Frontal cortex (tissue), 4 donors: Measurements from ENCODE around the gene LMTK2. TPM values are rescaled to one million over a fixed set of nuclear protein-coding genes. Genes with fewer than 3 reads are reported as not detected.

Experiments
- DNase-seq, 2 donors: peaks; one replicate each; pipeline ENCODE4 v3.0.0; 2012; ENCODE audit warnings: low spot score in 2 of 2
- FAIRE-seq: peaks from 2 replicates; lab custom pipeline; 2012; peaks lifted over from hg19 to GRCh38; lab: Jason Lieb, UNC
- total RNA-seq: library from RNA; depleted of rRNA; stranded (reverse); fragments of >200 nt; gene quantifications from one replicate; pipeline ENCODE4 v1.2.3, GENCODE V29; 2014
- donor health status: control.
- donor health status: control.
- donor health status: control.

The LMTK2 gene
- total RNA-seq, 1 donor from 2014 or later, result 37.1 TPM

DNA sequence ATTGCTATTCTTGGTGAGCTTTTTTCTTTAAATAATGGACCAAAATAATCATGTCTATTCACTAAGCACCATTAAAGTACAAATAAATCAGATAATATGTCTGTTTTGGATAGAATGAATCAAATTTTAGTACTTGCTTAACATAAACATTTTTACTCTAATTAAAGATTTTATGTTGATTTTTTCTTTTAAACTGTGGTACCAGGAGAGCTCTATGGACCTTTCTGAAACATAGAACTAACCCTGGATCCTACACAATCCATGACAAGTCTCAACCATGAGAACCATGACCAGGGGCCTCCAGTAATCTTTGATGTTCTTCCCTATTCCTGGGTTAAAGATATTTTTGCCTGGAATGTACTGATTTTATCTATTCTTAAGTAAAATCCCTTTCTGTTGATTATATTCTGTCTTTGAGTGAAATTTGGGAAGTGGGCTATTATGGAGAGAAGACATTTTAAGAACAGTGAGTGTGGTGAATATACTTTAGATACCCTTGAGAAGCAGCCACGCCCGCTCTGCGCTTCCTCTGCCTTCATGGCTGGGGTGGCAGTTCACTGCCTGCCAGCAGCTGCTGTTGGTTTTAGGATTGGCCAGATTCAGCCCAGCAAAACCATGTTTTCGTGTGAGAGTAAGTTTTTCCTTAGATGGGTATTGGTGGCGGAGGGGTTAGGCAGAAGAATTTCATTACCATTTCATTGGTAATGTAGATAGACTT lies 62.4 kb downstream of the LMTK2 start:
- DNase-seq, result no peak
- FAIRE-seq, result no peak

DNA sequence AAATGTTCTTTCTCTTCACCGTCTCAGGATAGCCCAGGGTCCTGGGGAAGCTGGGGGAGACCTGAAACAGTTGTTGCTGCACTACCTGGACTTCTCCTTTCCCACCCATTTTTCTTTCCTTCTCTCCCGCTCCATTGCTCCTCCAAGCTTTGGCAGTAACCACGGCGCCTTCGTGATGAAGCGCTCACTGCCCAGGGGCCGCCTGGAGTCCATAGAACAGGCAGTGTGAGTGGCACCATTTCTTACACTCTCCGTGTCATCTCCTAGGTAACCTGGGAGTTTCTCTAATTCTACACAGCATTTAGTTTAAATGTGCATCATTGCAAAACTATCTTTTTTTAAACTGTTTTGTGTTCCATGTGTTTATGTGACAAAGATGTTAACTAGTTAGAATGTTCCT lies 64.3 kb downstream of the LMTK2 start:
- DNase-seq (no peak), FAIRE-seq (no peak)

DNA sequence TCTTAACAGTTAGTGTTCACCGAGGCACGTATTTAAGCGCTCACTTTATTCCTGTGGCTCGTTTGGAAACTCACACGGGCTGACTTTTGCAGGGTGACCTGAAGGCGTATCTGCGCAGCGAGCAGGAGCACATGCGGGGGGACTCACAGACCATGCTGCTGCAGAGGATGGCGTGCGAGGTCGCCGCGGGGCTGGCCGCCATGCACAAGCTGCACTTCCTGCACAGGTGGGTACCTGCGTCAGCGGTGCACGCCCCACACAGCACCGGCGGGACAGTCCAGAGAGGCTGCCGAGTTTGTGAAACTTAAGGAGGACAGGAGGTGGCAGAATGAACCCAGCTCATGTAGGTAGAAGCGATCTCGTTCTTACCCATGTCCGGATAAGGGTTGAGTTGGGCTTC lies 64.8 kb downstream of the LMTK2 start:
- DNase-seq, result no peak
- no peak for FAIRE-seq

DNA sequence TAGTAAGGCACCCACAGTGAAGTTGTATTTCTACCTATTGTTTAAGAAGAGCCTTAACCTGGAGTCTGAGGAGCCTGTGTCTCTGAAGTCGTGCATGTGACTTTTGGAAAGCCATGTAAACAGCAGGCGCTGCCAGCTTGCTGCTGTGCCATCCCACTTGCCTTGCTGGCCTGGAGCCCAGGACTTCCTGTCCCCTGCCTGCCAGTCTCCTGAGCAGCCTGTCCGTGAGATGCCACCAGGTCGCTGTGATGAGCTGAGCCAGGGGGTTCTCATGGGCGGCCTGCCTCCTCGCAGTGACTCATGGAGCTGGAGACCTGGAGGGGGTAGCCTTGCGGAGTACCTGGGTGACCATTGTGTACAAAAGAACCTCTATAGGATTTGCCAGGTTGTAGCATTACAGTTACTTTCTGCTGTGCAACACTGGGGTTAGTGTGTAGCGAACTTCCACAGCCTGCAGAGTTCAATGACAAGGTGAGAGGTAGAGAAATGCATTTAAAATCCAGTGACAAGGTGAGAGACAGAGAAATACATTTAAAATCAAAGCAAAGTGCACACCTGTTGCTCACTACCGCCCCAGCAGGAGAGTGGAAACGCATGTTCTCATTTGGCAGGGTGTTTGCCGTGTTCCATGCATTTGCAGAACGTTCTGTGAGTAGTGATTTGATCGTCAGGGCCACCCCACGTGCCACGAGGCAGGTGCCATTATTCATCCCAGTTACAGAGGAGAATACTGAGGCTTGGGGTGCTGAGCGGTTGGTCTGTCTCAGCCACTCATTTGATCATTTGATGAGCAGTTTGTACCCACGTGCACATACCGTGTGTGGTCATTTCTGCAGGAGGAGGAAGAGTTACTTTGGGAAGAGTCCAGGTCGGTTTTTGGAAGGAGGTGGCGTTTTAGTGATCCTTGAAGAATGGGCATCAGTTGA lies 67.9 kb downstream of the LMTK2 start:
- FAIRE-seq, result no peak
- DNase-seq, result no peak

DNA sequence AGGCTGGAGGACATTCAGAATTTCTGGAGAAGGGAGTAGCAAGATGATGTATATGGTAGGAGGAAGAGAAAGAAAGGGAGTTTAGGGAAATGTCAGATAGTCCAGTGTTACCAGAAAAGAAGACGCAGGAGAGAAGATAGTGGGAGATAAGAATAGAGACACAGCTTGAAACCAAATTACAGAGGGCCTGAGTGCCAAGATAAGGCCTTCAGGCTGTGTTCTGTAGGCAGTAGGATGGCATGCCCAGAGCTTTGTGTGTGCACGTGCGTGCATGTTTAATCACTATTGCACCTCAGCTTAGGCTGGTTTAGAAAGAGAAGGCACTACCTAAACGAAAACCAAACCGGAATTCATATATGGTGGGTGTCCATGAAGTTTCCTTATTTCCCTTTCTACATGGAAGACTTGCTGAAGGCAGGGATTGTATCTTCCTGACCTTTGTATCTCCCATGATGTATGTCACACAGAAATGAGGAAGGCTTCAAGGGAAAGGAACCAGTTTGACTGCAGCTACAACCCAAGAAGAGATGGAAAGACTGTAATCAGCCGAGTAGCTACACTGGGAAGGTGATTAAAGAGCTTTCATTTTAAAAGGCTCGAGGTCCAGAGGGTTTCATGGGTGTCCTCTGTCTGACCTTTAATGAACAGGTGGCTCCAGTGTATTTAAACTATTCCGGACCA lies 68.7 kb downstream of the LMTK2 start:
- FAIRE-seq (no peak), DNase-seq (no peak)

DNA sequence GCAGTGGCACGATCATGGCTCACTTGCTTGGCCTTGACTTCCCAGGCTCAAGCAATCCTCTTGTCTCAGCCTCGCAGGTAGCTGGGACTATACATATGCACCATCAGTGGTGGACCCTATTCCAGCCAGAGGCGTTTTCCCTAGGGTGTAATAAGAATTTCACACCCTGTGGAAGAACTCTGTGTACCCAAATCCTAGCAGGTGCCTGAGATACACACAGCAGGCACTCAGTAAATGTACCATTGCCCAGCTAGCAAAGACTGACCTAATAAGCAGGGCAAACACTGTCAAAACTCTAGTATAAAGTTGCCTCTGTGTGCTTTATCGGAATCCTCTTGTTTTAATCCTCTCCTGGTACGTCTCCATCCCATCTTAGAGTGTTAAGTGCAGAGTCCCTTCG lies 70.9 kb downstream of the LMTK2 start:
- FAIRE-seq, result no peak
- no peak for DNase-seq

DNA sequence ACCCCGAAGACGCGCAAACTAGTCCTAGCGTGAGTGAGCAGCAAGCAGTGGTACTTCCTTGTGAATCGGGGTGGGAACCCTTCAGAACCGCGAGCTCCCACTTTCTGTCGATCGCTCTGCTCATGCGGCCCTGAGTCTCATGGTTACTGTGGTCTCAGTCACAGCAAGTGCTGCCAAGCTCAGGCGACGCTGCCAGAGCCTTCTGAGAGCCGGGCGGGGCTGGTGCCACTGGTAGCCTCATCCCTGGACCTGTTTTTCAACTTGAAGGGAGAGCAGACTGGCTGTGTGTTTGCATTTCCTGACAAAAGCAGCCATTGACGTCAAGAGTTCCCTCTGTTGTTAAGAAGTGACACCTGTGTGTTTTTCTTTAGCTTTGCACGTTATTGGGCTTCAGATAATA lies 71.7 kb downstream of the LMTK2 start:
- DNase-seq (no peak), FAIRE-seq (no peak)

DNA sequence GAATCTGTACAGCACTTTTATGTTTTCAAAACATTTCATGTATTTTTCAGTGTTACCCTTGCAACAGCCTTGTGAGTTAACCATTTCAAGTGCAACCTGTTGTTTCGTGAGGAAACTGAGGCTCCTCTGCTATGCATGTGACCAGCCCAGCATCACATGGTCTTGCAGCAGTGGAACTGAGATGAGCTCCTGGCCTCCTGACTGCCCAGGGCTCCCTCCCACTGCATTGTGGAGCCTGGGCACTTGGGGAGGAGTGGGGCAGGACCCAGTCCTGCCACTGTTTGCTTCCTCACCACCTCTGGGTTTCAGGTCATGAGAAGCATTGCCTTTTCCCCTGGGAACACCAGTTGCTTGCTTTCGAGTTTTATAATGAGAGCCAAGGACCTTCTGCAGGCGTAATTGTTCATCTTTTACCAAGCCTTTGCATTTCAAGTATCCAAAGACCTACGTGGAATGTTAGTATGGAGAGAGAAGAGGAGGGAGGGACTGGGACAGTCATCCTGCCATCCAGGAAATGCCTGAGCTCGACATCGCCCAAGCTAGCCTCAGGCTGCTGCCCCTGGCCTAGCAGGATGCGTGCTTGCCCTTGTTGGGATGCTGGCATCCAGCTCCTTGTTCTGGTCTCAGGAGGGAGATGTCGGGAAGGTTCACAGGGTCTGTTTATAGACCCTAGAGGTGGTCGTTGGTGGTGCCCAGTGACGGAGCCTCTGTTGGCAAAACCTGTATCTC lies 72.3 kb downstream of the LMTK2 start:
- FAIRE-seq, result no peak
- DNase-seq, result no peak

DNA sequence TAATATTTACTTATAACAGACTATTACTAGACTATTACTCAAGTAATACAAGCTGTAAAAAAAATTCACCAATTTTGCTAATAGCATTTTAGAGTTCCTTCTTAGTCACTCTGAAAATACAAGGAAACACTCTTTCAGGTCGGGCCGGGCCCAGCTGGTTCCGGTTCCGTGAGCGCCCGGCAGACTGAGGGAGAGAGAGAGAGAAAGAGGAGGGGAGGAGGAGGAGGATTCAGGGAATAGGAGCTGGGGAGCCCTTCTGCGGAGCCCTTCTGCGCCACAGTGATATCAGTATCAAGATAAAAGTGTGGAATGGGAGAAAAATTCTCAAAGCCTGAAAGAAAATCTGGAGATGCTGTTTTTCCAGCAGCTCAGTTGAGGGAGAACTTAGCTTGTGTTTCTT lies 74.1 kb downstream of the LMTK2 start:
- no peak for FAIRE-seq
- DNase-seq, result no peak

DNA sequence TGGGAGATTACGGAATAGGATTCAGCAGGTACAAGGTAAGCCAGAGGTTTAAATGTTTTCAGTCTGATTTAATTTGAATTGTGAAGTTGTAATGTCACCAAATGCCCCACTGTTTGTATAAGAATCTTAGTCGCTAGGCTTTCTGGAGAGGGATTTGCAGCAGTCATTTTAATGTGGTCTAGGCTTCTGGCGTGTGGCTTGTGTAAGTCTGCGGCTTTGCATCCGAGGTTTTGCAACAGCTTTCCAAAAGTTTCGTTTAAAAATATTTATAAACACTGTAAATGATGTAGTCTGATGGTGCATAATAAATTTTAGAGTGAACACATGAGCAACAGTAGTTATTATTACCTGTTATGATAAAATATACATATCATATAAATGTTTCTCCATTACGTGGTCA lies 78.4 kb downstream of the LMTK2 start:
- DNase-seq (no peak), FAIRE-seq (no peak)

DNA sequence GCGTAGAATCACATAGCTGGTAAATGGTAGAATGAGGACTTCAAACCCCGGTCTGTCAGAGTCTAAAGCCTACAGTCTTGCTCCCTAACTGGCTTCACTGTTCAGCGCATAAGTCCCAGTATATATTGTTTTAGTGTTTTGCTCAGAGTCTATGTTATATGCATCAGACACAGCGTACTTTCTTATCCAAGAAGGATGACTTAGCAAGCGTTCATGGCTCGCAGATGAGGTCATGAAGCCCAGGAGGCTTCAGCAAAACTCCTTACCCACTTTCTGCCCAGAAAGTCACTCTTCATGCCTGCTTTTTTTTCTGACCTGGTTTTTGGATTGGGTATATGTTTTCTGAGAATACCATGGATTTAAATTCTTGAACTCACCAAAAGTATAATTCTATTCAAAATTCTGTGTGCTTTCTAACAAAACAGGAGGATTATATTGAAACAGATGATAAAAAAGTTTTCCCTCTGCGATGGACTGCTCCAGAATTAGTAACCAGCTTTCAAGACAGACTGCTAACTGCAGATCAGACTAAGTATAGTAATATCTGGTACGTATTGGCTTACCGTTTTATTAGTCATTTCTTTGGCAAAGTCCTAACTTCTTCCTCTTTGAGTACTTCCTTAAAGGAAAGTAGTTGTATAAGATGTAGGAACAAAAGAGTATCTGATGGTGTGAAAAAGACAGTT lies 79.9 kb downstream of the LMTK2 start:
- FAIRE-seq, result no peak
- DNase-seq, result no peak

DNA sequence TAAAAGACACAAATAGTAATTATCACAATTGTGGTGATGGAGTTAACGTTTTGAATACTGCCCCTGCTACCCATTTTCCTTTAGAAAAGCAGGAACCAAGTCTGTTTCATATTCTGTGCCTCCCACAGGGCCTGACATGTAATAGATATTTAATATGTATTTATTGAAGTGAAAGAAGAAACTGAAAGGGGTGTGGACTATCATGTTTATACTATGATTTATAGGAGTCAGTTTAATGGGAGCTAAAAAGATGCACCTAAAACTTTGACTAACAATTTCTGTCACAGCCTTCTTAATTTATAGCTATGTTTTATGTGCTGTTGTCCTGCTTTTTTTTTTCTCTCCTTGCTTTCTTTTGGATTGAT lies 80.5 kb downstream of the LMTK2 start:
- no peak for DNase-seq
- FAIRE-seq, result no peak

DNA sequence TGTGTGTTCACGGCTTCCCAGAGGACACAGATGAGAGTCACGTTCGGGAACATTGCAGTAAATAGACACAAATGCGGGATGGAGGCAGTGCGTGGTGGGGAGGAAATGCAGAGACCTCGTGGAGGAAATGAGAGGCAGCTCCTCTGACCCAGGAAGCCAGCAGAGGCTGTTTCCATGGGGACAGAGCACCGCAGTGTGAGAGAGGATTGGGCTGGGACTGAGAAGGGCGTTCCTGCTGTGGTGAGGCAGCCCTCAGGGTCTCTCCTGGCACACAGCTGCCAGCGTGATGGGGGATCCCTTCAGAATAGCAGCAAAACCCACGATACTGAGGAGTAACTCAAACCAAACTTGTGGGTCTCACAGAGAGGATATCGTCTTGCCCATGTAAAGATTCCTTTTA lies 82.9 kb downstream of the LMTK2 start:
- FAIRE-seq, result no peak
- no peak for DNase-seq

DNA sequence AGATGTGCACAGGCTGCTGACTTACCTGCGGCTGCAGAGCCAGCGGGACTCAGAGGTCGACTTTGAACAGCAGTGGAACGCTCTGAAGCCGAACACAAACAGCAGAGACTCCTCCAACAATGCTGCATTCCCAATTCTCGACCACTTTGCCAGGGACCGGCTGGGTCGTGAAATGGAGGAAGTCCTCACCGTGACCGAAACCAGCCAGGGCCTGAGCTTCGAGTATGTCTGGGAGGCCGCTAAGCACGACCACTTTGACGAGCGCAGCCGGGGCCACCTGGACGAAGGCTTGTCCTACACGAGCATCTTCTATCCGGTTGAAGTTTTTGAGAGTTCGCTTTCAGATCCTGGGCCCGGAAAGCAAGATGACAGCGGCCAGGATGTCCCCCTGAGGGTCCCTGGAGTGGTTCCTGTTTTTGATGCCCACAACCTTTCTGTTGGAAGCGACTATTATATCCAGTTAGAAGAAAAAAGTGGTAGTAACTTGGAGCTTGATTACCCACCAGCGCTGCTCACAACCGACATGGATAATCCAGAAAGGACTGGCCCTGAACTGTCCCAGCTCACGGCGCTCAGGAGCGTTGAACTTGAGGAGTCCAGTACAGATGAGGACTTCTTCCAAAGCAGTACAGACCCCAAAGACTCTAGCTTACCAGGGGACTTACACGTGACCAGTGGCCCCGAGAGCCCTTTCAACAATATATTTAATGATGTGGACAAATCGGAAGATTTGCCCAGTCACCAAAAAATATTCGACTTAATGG lies 85.2 kb downstream of the LMTK2 start:
- DNase-seq, result no peak
- no peak for FAIRE-seq

DNA sequence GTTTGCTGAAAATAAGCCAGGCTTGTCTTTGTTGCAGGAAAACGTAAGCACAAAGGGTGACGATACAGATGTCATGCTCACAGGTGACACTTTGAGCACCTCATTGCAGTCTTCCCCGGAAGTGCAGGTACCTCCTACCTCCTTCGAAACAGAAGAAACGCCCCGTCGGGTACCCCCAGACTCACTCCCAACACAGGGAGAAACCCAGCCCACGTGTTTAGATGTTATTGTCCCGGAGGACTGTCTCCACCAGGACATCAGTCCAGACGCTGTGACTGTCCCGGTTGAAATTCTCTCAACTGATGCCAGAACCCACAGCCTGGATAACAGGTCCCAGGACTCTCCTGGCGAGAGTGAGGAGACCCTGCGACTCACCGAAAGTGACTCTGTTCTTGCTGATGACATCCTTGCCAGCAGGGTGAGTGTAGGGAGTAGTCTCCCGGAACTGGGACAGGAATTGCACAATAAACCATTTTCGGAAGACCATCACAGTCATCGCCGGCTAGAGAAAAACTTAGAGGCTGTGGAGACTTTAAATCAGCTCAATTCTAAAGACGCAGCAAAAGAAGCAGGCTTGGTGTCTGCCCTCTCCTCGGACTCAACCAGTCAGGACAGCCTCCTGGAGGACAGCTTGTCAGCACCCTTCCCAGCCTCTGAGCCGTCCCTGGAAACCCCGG lies 86.3 kb downstream of the LMTK2 start:
- FAIRE-seq (no peak), DNase-seq (no peak)

DNA sequence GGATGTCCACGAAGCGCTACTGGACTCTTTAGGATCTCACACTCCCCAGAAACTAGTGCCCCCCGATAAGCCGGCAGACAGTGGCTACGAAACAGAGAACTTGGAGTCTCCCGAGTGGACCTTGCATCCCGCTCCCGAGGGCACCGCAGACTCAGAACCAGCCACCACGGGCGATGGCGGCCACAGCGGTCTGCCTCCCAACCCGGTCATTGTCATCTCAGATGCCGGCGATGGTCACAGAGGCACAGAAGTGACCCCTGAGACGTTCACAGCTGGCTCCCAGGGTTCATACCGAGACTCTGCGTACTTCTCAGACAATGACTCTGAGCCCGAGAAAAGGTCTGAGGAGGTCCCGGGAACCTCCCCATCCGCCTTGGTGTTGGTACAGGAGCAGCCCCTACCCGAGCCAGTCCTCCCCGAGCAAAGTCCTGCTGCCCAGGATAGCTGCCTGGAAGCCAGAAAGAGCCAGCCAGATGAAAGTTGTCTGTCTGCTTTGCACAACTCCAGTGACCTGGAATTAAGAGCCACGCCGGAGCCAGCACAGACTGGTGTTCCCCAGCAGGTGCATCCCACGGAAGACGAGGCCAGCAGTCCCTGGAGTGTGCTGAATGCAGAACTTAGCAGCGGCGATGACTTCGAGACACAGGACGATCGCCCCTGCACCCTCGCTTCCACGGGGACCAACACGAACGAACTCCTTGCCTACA lies 87.0 kb downstream of the LMTK2 start:
- no peak for DNase-seq
- no peak for FAIRE-seq

DNA sequence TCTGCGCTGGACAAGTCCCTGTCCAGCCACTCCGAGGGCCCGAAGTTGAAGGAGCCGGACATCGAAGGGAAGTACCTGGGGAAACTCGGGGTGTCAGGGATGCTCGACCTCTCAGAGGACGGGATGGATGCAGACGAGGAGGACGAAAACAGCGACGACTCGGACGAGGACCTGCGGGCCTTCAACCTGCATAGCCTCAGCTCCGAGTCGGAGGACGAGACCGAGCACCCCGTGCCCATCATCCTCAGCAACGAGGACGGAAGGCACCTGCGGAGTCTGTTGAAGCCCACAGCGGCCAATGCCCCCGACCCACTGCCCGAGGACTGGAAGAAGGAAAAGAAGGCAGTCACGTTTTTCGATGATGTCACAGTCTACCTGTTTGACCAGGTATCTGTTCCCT lies 87.5 kb downstream of the LMTK2 start:
- FAIRE-seq (no peak), DNase-seq (no peak)
